ENCODE measurements around the gene SPSB1.

The SPSB1 gene

GRCh38 chr1:9314711-9315379, 22.2 kb downstream of the SPSB1 start:
- DNase-seq (ENCODE audit: insufficient read length, low spot score) (no peak), FAIRE-seq (no peak)
- TF ChIP-seq POLR2AphosphoS5 (IDR thresholded peaks at IDR 0.05; ENCODE audit: low read depth, low read length) (no peak), POLR2A (IDR thresholded peaks at IDR 0.05; ENCODE audit: low read depth, low read length) (no peak), POU2F2 (IDR thresholded peaks at IDR 0.05; ENCODE audit: low read depth, low read length) (no peak), SPI1 (IDR thresholded peaks at IDR 0.05; ENCODE audit: low read depth, low read length) (no peak), PAX5 (IDR thresholded peaks at IDR 0.05; ENCODE audit: insufficient read depth, low read length, severe bottlenecking) (no peak), TAF1 (IDR thresholded peaks at IDR 0.05; ENCODE audit: low read depth, low read length) (no peak)

DNA sequence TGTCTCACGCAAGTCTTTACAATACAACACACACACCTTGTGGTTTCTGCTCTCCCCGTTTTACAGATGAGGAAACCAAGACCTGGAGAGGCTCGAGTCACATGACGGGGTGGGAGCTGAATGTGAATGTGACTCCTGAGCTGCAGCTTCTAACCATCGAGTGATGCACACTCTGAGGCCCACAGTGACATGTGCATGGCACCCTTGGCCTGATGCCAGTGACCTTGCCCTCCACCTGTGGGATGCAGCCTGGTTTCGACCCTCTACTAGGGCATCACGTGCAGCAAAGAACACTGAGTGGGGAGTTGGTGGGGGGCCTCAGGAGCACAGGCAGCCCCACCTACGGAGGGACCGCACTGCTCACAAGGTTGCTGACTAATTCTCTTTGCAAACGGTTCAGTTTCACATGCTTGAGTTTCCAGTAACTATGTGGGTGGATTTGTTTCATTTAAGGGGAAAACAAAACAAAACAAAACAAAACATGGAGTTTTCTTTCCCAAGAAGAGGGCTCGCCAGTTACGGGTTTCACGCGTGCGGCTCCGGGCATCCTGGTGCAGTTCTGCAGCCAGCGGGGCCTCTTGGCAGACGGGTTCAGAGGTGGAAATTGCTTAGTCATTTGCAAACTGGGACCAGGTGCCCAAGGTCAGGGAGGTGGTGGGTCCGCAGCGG, 22.9 kb downstream of the SPSB1 start:
- no peak for TF ChIP-seq POLR2A (IDR thresholded peaks at IDR 0.05; ENCODE audit: low read depth, low read length)
- no peak for TF ChIP-seq POLR2AphosphoS5 (IDR thresholded peaks at IDR 0.05; ENCODE audit: low read depth, low read length)
- no peak for TF ChIP-seq TAF1 (IDR thresholded peaks at IDR 0.05; ENCODE audit: low read depth, low read length)
- no peak for TF ChIP-seq PAX5 (IDR thresholded peaks at IDR 0.05; ENCODE audit: insufficient read depth, low read length, severe bottlenecking)
- TF ChIP-seq POU2F2 (IDR thresholded peaks at IDR 0.05; ENCODE audit: low read depth, low read length) = no peak
- TF ChIP-seq SPI1 (IDR thresholded peaks at IDR 0.05; ENCODE audit: low read depth, low read length) = no peak
- FAIRE-seq = peak; percentile 91
- no peak for DNase-seq (ENCODE audit: insufficient read length, low spot score)

DNA sequence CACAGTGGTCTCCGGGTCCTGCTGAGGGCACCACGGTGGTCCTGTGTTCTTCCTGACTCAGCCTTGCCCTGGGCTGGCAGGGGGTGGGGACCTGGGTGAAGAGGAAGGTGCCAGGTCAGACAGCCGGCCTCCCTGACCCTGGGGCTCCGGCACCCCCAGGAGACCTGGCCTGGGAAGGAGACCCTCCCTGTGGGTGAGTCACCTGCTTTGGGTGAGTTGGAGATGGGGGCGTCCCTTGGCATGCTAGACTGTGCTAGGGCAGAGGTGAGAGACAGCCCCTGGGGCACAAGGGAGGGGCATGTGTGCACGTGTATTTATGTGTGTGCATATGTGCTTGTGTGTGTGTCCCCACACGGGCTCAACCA, 23.4 kb downstream of the SPSB1 start:
- FAIRE-seq (peak; percentile 5), DNase-seq (ENCODE audit: insufficient read length, low spot score) (no peak)
- TF ChIP-seq POLR2A (IDR thresholded peaks at IDR 0.05; ENCODE audit: low read depth, low read length) = no peak
- TF ChIP-seq POLR2AphosphoS5 (IDR thresholded peaks at IDR 0.05; ENCODE audit: low read depth, low read length) = no peak
- no peak for TF ChIP-seq POU2F2 (IDR thresholded peaks at IDR 0.05; ENCODE audit: low read depth, low read length)
- TF ChIP-seq PAX5 (IDR thresholded peaks at IDR 0.05; ENCODE audit: insufficient read depth, low read length, severe bottlenecking) = no peak
- no peak for TF ChIP-seq TAF1 (IDR thresholded peaks at IDR 0.05; ENCODE audit: low read depth, low read length)
- TF ChIP-seq SPI1 (IDR thresholded peaks at IDR 0.05; ENCODE audit: low read depth, low read length) = no peak

DNA sequence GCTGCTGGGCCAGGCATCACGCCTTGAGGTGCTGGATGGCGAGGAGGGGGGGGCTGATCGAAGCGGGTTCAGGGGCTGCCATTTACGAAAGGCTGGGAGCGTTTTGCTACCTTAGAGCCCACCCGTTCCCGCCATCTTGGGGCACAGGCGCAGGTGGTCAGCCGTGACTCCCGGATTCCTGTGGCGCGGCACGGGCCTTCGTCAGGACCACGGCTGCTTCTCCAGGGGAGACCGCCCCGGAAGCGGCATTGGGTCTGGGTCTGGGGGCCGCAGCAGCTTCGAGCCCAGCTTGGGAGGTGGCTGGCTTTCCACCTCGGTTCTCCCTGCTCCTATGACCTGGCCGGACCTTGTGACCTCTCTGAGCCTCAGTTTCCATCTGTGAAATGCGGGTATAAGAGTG, 23.8 kb downstream of the SPSB1 start:
- TF ChIP-seq SPI1 (IDR thresholded peaks at IDR 0.05; ENCODE audit: low read depth, low read length) = no peak
- no peak for TF ChIP-seq TAF1 (IDR thresholded peaks at IDR 0.05; ENCODE audit: low read depth, low read length)
- no peak for TF ChIP-seq POLR2A (IDR thresholded peaks at IDR 0.05; ENCODE audit: low read depth, low read length)
- TF ChIP-seq PAX5 (IDR thresholded peaks at IDR 0.05; ENCODE audit: insufficient read depth, low read length, severe bottlenecking) = no peak
- TF ChIP-seq POLR2AphosphoS5 (IDR thresholded peaks at IDR 0.05; ENCODE audit: low read depth, low read length) = no peak
- no peak for TF ChIP-seq POU2F2 (IDR thresholded peaks at IDR 0.05; ENCODE audit: low read depth, low read length)
- no peak for DNase-seq (ENCODE audit: insufficient read length, low spot score)

GRCh38 chr1:9317072-9317471, 24.4 kb downstream of the SPSB1 start:
- FAIRE-seq (no peak), DNase-seq (ENCODE audit: insufficient read length, low spot score) (no peak)
- TF ChIP-seq POLR2A (IDR thresholded peaks at IDR 0.05; ENCODE audit: low read depth, low read length) (no peak), TAF1 (IDR thresholded peaks at IDR 0.05; ENCODE audit: low read depth, low read length) (no peak), SPI1 (IDR thresholded peaks at IDR 0.05; ENCODE audit: low read depth, low read length) (no peak), POU2F2 (IDR thresholded peaks at IDR 0.05; ENCODE audit: low read depth, low read length) (no peak), POLR2AphosphoS5 (IDR thresholded peaks at IDR 0.05; ENCODE audit: low read depth, low read length) (no peak), PAX5 (IDR thresholded peaks at IDR 0.05; ENCODE audit: insufficient read depth, low read length, severe bottlenecking) (no peak)

More for the DNA sequence above, 23.8 kb downstream of the SPSB1 start:
- no peak for FAIRE-seq

- DNase-seq (ENCODE audit: insufficient read length, low spot score) = peak; percentile 60
- no peak for TF ChIP-seq POU2F2 (IDR thresholded peaks at IDR 0.05; ENCODE audit: low read depth, low read length)
- TF ChIP-seq PAX5 (IDR thresholded peaks at IDR 0.05; ENCODE audit: insufficient read depth, low read length, severe bottlenecking) = no peak
- peak; percentile 73 for FAIRE-seq
These were observed 25.1 kb downstream of the SPSB1 start for GRCh38 chr1:9317591-9318417.

GRCh38 chr1:9319208-9319788, 26.6 kb downstream of the SPSB1 start:
- no peak for TF ChIP-seq POLR2AphosphoS5 (IDR thresholded peaks at IDR 0.05; ENCODE audit: low read depth, low read length)
- no peak for TF ChIP-seq TAF1 (IDR thresholded peaks at IDR 0.05; ENCODE audit: low read depth, low read length)
- no peak for TF ChIP-seq POU2F2 (IDR thresholded peaks at IDR 0.05; ENCODE audit: low read depth, low read length)
- no peak for TF ChIP-seq PAX5 (IDR thresholded peaks at IDR 0.05; ENCODE audit: insufficient read depth, low read length, severe bottlenecking)
- no peak for TF ChIP-seq POLR2A (IDR thresholded peaks at IDR 0.05; ENCODE audit: low read depth, low read length)
- no peak for TF ChIP-seq SPI1 (IDR thresholded peaks at IDR 0.05; ENCODE audit: low read depth, low read length)
- no peak for FAIRE-seq
- DNase-seq (ENCODE audit: insufficient read length, low spot score) = no peak

DNA sequence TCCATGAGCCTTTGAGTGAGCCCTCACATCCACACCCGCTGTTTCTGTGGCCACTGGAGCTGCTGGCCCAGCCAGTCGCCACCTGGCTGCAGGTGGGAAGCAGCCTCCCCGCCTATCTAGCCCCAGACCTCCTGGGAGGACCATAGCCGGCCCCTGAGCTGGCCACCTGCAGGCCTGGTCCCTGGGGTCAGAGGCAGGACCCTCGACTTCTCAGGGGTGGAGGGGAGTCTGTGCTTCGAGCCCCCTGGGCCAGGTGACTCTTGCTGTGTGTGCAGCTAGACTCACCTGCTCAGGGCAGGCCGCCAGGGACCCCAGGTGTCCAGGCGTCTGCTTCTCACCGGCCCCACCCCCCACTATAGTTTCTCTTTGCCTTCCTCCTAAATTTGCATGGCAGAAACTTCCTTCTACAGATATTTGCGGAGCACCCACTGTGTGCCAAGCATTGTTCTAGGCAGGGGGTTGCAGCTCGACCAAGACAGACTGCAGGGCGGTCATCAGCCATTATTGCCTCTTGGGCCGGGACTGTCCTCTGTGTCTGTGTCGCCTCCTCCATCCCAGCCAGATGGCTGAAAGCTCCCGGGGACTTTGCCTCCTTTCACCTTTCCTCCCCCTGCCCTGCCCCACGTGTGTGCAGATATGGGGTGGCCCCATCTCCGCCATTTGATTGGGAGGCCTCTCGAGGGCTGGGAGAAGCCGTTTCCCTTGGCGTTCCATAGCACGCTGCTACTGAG, 27.3 kb downstream of the SPSB1 start:
- no peak for FAIRE-seq
- no peak for DNase-seq (ENCODE audit: insufficient read length, low spot score)

More for the DNA sequence above, 27.3 kb downstream of the SPSB1 start:
- TF ChIP-seq POLR2AphosphoS5 (IDR thresholded peaks at IDR 0.05; ENCODE audit: low read depth, low read length) (no peak), PAX5 (IDR thresholded peaks at IDR 0.05; ENCODE audit: insufficient read depth, low read length, severe bottlenecking) (no peak), POU2F2 (IDR thresholded peaks at IDR 0.05; ENCODE audit: low read depth, low read length) (no peak), SPI1 (IDR thresholded peaks at IDR 0.05; ENCODE audit: low read depth, low read length) (no peak), POLR2A (IDR thresholded peaks at IDR 0.05; ENCODE audit: low read depth, low read length) (no peak), TAF1 (IDR thresholded peaks at IDR 0.05; ENCODE audit: low read depth, low read length) (no peak)

Measured in GM12891 (cell line).